ENCODE data around the gene PCSK5.

Gene PCSK5

DNA sequence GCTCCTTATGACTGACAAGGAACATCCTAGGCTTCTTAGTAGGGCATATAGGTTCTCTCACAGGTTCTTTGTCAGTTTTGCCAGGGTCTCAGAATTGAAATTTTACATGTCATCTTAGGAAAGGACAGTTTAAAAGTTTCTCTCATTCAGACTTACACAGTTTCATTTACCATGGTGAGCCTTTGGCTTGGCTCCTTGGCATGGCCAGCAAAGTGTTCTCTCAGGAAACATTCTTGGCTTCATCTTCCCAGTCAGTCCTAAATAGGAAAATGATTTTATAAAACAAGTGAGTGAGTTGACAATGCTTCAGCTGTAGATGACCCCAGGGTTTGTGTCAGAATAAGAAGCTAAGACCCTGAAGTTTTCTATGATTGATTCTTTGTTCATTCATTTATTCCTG is 191.6 kb downstream of the PCSK5 start:
- no peak overlapping the region for H3K27ac Mint-ChIP-seq
- no peaks in the 10 kb centered on the region for H3K27me3 Mint-ChIP-seq
- H3K4me3 Mint-ChIP-seq: no peak overlapping the region
- H3K36me3 Mint-ChIP-seq: peaks cover 34% of the 10 kb centered on the region
- no peaks in the 10 kb centered on the region for H3K9me3 Mint-ChIP-seq
- H3K4me1 Mint-ChIP-seq: peaks cover 7% of the 10 kb centered on the region

DNA sequence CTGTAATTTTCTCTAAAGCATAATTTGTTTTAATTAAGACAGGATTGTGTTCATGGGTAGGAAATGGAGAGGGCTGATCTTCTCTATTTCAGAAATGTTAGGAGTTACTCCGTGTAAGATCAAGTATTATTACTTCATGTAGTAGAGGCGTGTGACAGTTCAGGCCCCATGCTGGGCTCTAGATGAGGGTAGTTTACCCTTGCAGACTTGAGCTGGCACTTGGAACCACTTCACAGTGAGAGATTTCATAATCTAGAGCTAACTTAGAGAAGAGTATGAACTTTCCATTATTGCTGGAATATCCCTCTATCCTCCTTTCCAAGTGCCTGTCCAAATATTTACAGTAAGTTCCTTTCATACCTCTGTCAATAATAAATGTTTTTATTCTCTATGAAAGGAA is 195.1 kb downstream of the PCSK5 start:
- Mint-ChIP-seq H3K4me1 (peaks cover 9% of the 10 kb centered on the region), H3K36me3 (peaks cover 14% of the 10 kb centered on the region), H3K27ac (no peak overlapping the region), H3K9me3 (no peaks in the 10 kb centered on the region), H3K4me3 (no peak overlapping the region), H3K27me3 (no peaks in the 10 kb centered on the region)

- Mint-ChIP-seq H3K4me3 (no peak overlapping the region), H3K27ac (no peak overlapping the region), H3K27me3 (no peaks in the 10 kb centered on the region), H3K36me3 (peaks cover 13% of the 10 kb centered on the region), H3K9me3 (no peaks in the 10 kb centered on the region), H3K4me1 (peaks cover 10% of the 10 kb centered on the region)
Measured at GRCh38 chr9:76086539-76086938, 196.1 kb downstream of the PCSK5 start.

GRCh38 chr9:76087976-76088375 is 197.5 kb downstream of the PCSK5 start:
- Mint-ChIP-seq H3K4me1 (peaks cover 5% of the 10 kb centered on the region), H3K9me3 (no peaks in the 10 kb centered on the region), H3K4me3 (no peak overlapping the region), H3K36me3 (peaks cover 9% of the 10 kb centered on the region), H3K27ac (no peak overlapping the region), H3K27me3 (no peaks in the 10 kb centered on the region)

DNA sequence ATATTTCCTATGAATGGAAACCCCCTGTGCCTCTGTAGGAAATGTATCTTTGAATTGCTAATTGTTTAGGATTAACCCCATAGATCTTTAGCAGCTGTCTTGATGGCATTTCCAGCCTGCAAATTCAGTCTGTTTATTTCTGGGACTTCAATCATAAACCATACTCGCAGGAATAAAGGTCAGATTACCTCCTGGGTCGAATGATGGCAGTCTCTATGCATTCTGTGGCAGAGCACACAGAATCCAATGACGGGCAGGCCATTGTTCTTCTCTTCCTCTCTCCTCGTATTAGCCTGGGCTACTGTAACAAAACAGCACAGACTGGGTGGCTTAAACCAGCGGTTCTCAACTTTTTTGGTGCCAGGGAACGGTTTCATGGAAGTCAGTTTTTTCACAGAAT is 199.9 kb downstream of the PCSK5 start:
- Mint-ChIP-seq H3K27me3 (no peaks in the 10 kb centered on the region), H3K4me3 (no peak overlapping the region), H3K4me1 (peaks cover 5% of the 10 kb centered on the region), H3K27ac (no peak overlapping the region), H3K36me3 (peaks cover 7% of the 10 kb centered on the region), H3K9me3 (no peaks in the 10 kb centered on the region)

GRCh38 chr9:76090909-76091308 is 200.4 kb downstream of the PCSK5 start:
- Mint-ChIP-seq H3K36me3 (peaks cover 9% of the 10 kb centered on the region), H3K27me3 (no peaks in the 10 kb centered on the region), H3K9me3 (no peaks in the 10 kb centered on the region), H3K4me1 (peaks cover 5% of the 10 kb centered on the region), H3K4me3 (no peak overlapping the region), H3K27ac (no peak overlapping the region)

GRCh38 chr9:76092572-76092971 is 202.1 kb downstream of the PCSK5 start:
- Mint-ChIP-seq H3K9me3 (no peaks in the 10 kb centered on the region), H3K27ac (no peak overlapping the region), H3K4me3 (no peak overlapping the region), H3K27me3 (no peaks in the 10 kb centered on the region), H3K36me3 (peaks cover 11% of the 10 kb centered on the region), H3K4me1 (peaks cover 5% of the 10 kb centered on the region)

DNA sequence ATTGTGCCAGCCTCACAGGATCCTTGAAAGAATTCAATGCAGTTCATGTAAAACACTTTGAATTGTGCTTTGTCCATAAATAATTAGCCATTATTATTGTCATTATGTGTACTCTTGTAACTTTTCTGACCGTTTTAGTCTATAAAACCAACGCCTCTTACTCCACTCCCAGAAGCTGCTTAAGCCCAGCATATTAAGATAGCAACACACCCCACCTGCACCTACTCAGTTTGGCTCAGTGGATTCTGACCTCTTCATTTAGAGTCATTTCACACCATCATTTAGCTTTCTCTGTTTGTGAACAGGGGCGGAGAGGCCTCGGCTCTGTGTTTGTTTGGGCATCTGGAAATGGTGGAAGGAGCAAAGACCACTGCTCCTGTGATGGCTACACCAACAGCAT is 205.1 kb downstream of the PCSK5 start:
- Mint-ChIP-seq H3K4me1 (peaks cover 19% of the 10 kb centered on the region), H3K9me3 (no peaks in the 10 kb centered on the region), H3K27me3 (no peaks in the 10 kb centered on the region), H3K4me3 (no peak overlapping the region), H3K27ac (no peak overlapping the region), H3K36me3 (peaks cover 19% of the 10 kb centered on the region)

GRCh38 chr9:76099516-76099915 is 209.0 kb downstream of the PCSK5 start:
- H3K36me3 Mint-ChIP-seq: peaks cover 30% of the 10 kb centered on the region
- no peaks in the 10 kb centered on the region for H3K27me3 Mint-ChIP-seq
- peak overlapping the region; percentile 11 for H3K27ac Mint-ChIP-seq
- no peak overlapping the region for H3K4me3 Mint-ChIP-seq
- peaks cover 36% of the 10 kb centered on the region for H3K4me1 Mint-ChIP-seq
- no peaks in the 10 kb centered on the region for H3K9me3 Mint-ChIP-seq

- H3K4me1 Mint-ChIP-seq: peaks cover 36% of the 10 kb centered on the region
- no peak overlapping the region for H3K4me3 Mint-ChIP-seq
- H3K36me3 Mint-ChIP-seq: peaks cover 31% of the 10 kb centered on the region
- H3K27ac Mint-ChIP-seq: no peak overlapping the region
- H3K27me3 Mint-ChIP-seq: no peaks in the 10 kb centered on the region
- no peaks in the 10 kb centered on the region for H3K9me3 Mint-ChIP-seq
Measured at GRCh38 chr9:76101075-76101474, 210.6 kb downstream of the PCSK5 start.

- H3K4me1 Mint-ChIP-seq: peaks cover 36% of the 10 kb centered on the region
- H3K4me3 Mint-ChIP-seq: no peak overlapping the region
- H3K36me3 Mint-ChIP-seq: peaks cover 30% of the 10 kb centered on the region
- no peak overlapping the region for H3K27ac Mint-ChIP-seq
- H3K27me3 Mint-ChIP-seq: no peaks in the 10 kb centered on the region
- no peaks in the 10 kb centered on the region for H3K9me3 Mint-ChIP-seq
Measured at GRCh38 chr9:76101491-76101890, 211.0 kb downstream of the PCSK5 start.

DNA sequence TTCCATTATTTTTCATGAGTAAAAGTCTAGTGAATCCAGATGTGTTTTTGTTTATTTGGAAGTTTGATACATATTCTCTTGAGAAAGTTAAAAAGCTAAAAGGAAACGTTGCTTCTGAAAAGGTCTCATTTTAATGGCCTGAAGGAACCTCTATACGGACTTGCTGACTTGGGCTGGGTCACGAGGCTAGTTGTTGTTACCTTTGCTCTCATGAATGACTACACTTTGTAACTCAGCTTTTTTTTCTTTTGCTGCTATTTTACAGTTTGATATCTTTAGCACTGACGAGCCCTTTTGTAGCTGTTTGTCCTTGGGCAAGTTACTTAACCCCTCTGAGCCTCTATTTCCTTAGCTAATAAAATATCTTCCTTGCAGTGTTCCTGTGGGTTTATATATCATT is 211.5 kb downstream of the PCSK5 start:
- no peaks in the 10 kb centered on the region for H3K27me3 Mint-ChIP-seq
- H3K9me3 Mint-ChIP-seq: no peaks in the 10 kb centered on the region
- peaks cover 36% of the 10 kb centered on the region for H3K4me1 Mint-ChIP-seq
- H3K36me3 Mint-ChIP-seq: peaks cover 30% of the 10 kb centered on the region
- H3K4me3 Mint-ChIP-seq: no peak overlapping the region
- H3K27ac Mint-ChIP-seq: no peak overlapping the region

DNA sequence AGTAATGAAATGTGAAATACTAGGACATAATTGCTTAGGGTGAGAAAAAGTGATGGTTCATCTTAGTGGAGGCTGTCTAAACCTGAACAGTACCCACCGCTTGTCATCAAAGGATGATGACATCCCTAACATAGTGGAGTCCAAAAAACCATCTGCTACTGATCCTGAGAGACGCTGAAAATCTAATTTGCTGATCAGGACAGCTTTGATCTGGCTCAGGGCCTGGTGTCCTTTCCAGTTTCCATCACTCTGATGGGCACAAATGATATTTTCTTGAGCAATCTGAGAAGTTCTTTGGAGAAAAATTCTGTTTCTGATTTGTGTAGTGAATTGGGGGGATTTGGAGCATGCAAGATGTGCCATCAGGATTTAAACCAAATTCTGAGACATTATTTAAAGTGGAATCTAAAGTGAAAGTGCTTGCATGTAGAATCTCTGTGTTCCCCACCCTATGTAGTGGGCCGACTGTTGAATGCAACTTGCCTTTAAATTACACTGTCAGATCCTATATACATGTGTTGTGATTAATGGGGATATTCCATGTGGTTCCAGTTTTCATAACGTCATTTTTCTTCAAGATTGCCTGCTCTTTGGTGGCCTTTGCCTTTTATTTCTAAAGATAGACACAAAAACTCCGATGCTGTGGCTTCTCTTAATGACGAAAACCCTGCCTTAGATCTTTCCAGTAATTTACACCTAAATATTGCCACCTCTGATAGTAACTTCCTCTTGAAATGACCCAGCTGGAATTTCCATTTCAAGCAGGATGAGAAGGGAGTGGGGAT is 213.2 kb downstream of the PCSK5 start:
- H3K9me3 Mint-ChIP-seq: no peaks in the 10 kb centered on the region
- H3K36me3 Mint-ChIP-seq: peaks cover 26% of the 10 kb centered on the region
- H3K4me1 Mint-ChIP-seq: peaks cover 32% of the 10 kb centered on the region
- H3K27ac Mint-ChIP-seq: no peak overlapping the region
- no peaks in the 10 kb centered on the region for H3K27me3 Mint-ChIP-seq
- H3K4me3 Mint-ChIP-seq: no peak overlapping the region

- peaks cover 5% of the 10 kb centered on the region for H3K4me1 Mint-ChIP-seq
- H3K4me3 Mint-ChIP-seq: no peak overlapping the region
- H3K27me3 Mint-ChIP-seq: no peaks in the 10 kb centered on the region
- H3K9me3 Mint-ChIP-seq: no peaks in the 10 kb centered on the region
- peaks cover 21% of the 10 kb centered on the region for H3K36me3 Mint-ChIP-seq
- H3K27ac Mint-ChIP-seq: no peak overlapping the region
Measured at GRCh38 chr9:76107482-76107881, 217.0 kb downstream of the PCSK5 start.

GRCh38 chr9:76109953-76110352 is 219.5 kb downstream of the PCSK5 start:
- Mint-ChIP-seq H3K9me3 (no peaks in the 10 kb centered on the region), H3K4me3 (no peak overlapping the region), H3K27me3 (no peaks in the 10 kb centered on the region), H3K36me3 (peaks cover 16% of the 10 kb centered on the region), H3K4me1 (no peaks in the 10 kb centered on the region), H3K27ac (no peak overlapping the region)

DNA sequence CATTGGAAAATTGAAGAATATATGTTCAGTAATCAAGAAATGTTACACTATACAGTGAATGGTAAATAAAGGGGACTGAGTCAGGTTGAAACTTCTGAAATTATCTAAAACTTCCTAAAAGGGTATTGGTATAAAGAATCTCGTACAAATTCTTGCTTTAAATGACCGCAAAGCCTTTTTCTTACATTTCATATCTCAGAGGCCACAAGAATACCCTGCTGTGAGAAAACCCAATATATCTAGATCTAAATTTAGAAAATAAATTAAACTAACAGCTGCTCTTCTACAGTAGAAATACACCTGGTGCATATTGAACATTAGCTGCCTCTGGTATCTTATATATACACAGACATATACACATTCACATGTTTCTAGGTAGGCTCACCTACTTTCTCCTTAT is 221.7 kb downstream of the PCSK5 start:
- no peak overlapping the region for H3K4me3 Mint-ChIP-seq

GRCh38 chr9:76114144-76114543 is 223.7 kb downstream of the PCSK5 start:
- Mint-ChIP-seq H3K4me1 (peaks cover 12% of the 10 kb centered on the region), H3K36me3 (peaks cover 8% of the 10 kb centered on the region), H3K4me3 (no peak overlapping the region), H3K27ac (peak overlapping the region; percentile 65), H3K9me3 (no peaks in the 10 kb centered on the region), H3K27me3 (no peaks in the 10 kb centered on the region)

More for the DNA sequence above, 221.7 kb downstream of the PCSK5 start:
- no peaks in the 10 kb centered on the region for H3K9me3 Mint-ChIP-seq
- H3K36me3 Mint-ChIP-seq: peaks cover 12% of the 10 kb centered on the region
- peaks cover 9% of the 10 kb centered on the region for H3K4me1 Mint-ChIP-seq
- no peak overlapping the region for H3K27ac Mint-ChIP-seq
- H3K27me3 Mint-ChIP-seq: no peaks in the 10 kb centered on the region

All from activated naive CD4-positive, alpha-beta T cell treated with anti-CD3 and anti-CD28 coated beads, Interleukin-2, amount 50 U/mL, for 24 hours (primary cell).